CMK (cell line): Measurements from ENCODE around the gene EFHD2.
"Not testable (repeated sequence)": the region's sequence is repeated elsewhere in the genome, so short reads cannot be mapped to it uniquely, and the experiment has no call there.

Experiments used
- DNase-seq: peaks from one replicate; pipeline ENCODE4 v3.0.0-alpha.2; 2010; ENCODE audit warnings: low read depth

The EFHD2 gene

GRCh38 chr1:15409388-15410222 is at the start of gene EFHD2:
EFHD2 (plus strand) TSS chr1:15409888; CDS start chr1:15409972, 84 bp downstream.
- peak; percentile 63 for DNase-seq

- no peak for DNase-seq
These were observed 49.0 kb upstream of the EFHD2 start for GRCh38 chr1:15360700-15361099.

GRCh38 chr1:15362096-15362736 is 47.5 kb upstream of the EFHD2 start:
- DNase-seq: no peak

- no peak for DNase-seq
These were observed 47.0 kb upstream of the EFHD2 start for GRCh38 chr1:15362737-15363128.

GRCh38 chr1:15364740-15365139 is 44.9 kb upstream of the EFHD2 start:
- DNase-seq: no peak

- DNase-seq: no peak
These were observed 40.8 kb upstream of the EFHD2 start for GRCh38 chr1:15368888-15369287.

- DNase-seq: no peak
These were observed 39.4 kb upstream of the EFHD2 start for GRCh38 chr1:15370268-15370667.

- no peak for DNase-seq
These were observed 38.7 kb upstream of the EFHD2 start for GRCh38 chr1:15370781-15371520.

GRCh38 chr1:15371610-15372545 is 37.8 kb upstream of the EFHD2 start:
- DNase-seq: peak; percentile 25

GRCh38 chr1:15378729-15379128 is 31.0 kb upstream of the EFHD2 start:
- DNase-seq: no peak

- DNase-seq: not testable (repeated sequence)
These were observed 30.5 kb upstream of the EFHD2 start for GRCh38 chr1:15379151-15379550.

- no peak for DNase-seq
These were observed 28.8 kb upstream of the EFHD2 start for GRCh38 chr1:15380601-15381508.

- DNase-seq: no peak
These were observed 27.9 kb upstream of the EFHD2 start for GRCh38 chr1:15381805-15382204.

GRCh38 chr1:15382601-15383518 is 26.8 kb upstream of the EFHD2 start:
- no peak for DNase-seq

GRCh38 chr1:15383810-15384209 is 25.9 kb upstream of the EFHD2 start:
- DNase-seq: no peak

GRCh38 chr1:15384301-15384901 is 25.3 kb upstream of the EFHD2 start:
- no peak for DNase-seq

- DNase-seq: no peak
These were observed 24.3 kb upstream of the EFHD2 start for GRCh38 chr1:15385420-15385819.

- DNase-seq: no peak
These were observed 23.4 kb upstream of the EFHD2 start for GRCh38 chr1:15386164-15386749.
